Heart right ventricle (tissue), 16 donors: ENCODE measurements around the gene TPRA1. TPM values are rescaled to one million over a fixed set of nuclear protein-coding genes. Genes with fewer than 3 reads are reported as not detected.

Experiments
- ATAC-seq, 8 donors: fragments of 200-7000 bp; cut with Tn5 transposase; one replicate each; pipeline ENCODE4 v1.9.1; 2020; ENCODE audit warnings: mild to moderate bottlenecking in 8 of 8, moderate library complexity in 8 of 8, moderate number of reproducible peaks in 1 of 8
- DNase-seq, 2 donors: peaks; one replicate each; pipeline ENCODE4 v3.0.0-alpha.2; 2020
- H3K27ac ChIP-seq, 10 donors: fragments of 200-600 bp; sonication (generic) in 2 of 10; one replicate each; pipeline versions ENCODE4 v1.5.0 to v1.8.0; 2020 to 2022; ENCODE audit warnings: mild to moderate bottlenecking in 3 of 10
- H3K27me3 ChIP-seq, 7 donors: fragments of 200-600 bp; one replicate each; pipeline ENCODE4 v1.8.0; 2021 to 2022; ENCODE audit warnings: mild to moderate bottlenecking in 2 of 7
- H3K36me3 ChIP-seq, 9 donors: fragments of 200-600 bp; sonication (generic) in 1 of 9; one replicate each; pipeline versions ENCODE4 v1.5.0 to v1.8.0; 2020 to 2022; ENCODE audit warnings: mild to moderate bottlenecking in 2 of 9
- H3K4me1 ChIP-seq, 9 donors: fragments of 200-600 bp; sonication (generic) in 1 of 9; one replicate each; pipeline versions ENCODE4 v1.5.0 to v1.8.0; 2020 to 2022; ENCODE audit warnings: mild to moderate bottlenecking in 4 of 9
- H3K4me3 ChIP-seq, 10 donors: fragments of 200-600 bp; sonication (generic) in 2 of 10; one replicate each; pipeline versions ENCODE4 v1.5.0 to v1.8.0; 2020 to 2022; ENCODE audit warnings: mild to moderate bottlenecking in 7 of 10, moderate library complexity in 2 of 10
- H3K9me3 ChIP-seq, 11 donors: fragments of 200-600 bp in 10 of 11; sonication (generic) in 2 of 11; one replicate each; pipeline versions ENCODE4 v1.5.0 to v1.8.0; 2013 to 2022; ENCODE audit warnings: mild to moderate bottlenecking in 2 of 11, control low read depth in 1 of 11, moderate library complexity in 1 of 11
- WGBS, 2 donors: extraction: QIAGEN DNeasy Blood & Tissue Kit; methylation state at CpG; one replicate each; pipeline ENCODE4 v1.1.7; 2013; ENCODE audit warnings: inconsistent platforms in 1 of 2; 5-methylcytosine and 5-hydroxymethylcytosine counted together
- intact Hi-C, 10 donors: fragments of 100-400 bp; cut with DNase I; formaldehyde crosslinking; loops; one replicate each; pipeline versions ENCODE4 v1.11.1 to v1.14.2; 2022
- polyA plus RNA-seq, 2 donors: library from polyadenylated mRNA; stranded (reverse); fragments of 200-250 nt; gene quantifications; one replicate each; pipeline ENCODE4 v1.2.3, GENCODE V29; 2013
- total RNA-seq, 10 donors: library from RNA; stranded (reverse); fragmentation: NEBNext Ultra II Directional in 3 of 10; extraction: Animal tissue kit (Norgen Biotek cat#: 25700) in 3 of 10; gene quantifications; one replicate each; pipeline versions ENCODE4 v1.2.1 to v1.2.4, GENCODE V29; 2021 to 2023
- TF ChIP-seq, protein P1 (sequence below), 9 donors: fragments of 200-600 bp; sonication (generic) in 2 of 9; IDR thresholded peaks; one replicate each; pipeline versions ENCODE4 v1.5.0 to v1.8.0; 2021 to 2022; ENCODE audit warnings: antibody characterized with exemption in 9 of 9, mild to moderate bottlenecking in 5 of 9, moderate library complexity in 1 of 9
- donor health status: Arrhythmogenic right ventricular cardiomyopathy.
- donor health status: ischemic (EF 13 %, LVEDD 7.1; RV severe dilation, severe dysfunction).
- donor health status: healthy with polysubstance abuse.
- donor health status: DM: no; HTN: yes; CAD: no.
- donor health status: DM: no; HTN: no; CAD: no.
- donor health status: ischemic (EF 25% LVEDD 6.9; RV normal size, moderate dysfunction).
- donor health status: ischemic (EF 25% LVEDD 5.7; RV mildly dilated, moderate dysfunction).
- donor health status: healthy.
- donor health status: DM: yes; HTN: yes; CAD: no.
- donor health status: Ischemic cardiomyopathy.
- donor health status: ischemic (EF 35%, LVEDD 5.7; RV mildly dilated, moderate dysfunction).
- donor health status: nonischemic (EF 11% LVEDD 7.7; RV severe dilation, severe dysfunction).
- donor health status: DM: yes; HTN: yes; CAD: no.
- donor health status: PGD.
- donor health status: ischemic (EF 29% LVEDD 5.4; RV normal size, mild dysfunction).
- donor health status: nonischemic (EF 23%, LVEDD 6.1; RV moderate dilation, normal function).

The TPRA1 gene
- total and polyA plus RNA-seq, 12 donors = 11.0 to 26.0 (median 17.3) TPM

GRCh38 chr3:127569160-127569559 lies 21.4 kb downstream of the TPRA1 start:
- intact Hi-C loops = no loop called here
- Histone ChIP-seq H3K27me3 (peaks cover 0 to 4% (median 0%) of the 10 kb centered on the region in 7 donors), H3K4me3 (no peak overlapping the region), H3K27ac (no peak overlapping the region), H3K36me3 (peaks cover 0 to 41% (median 26%) of the 10 kb centered on the region in 9 donors), H3K9me3 (no peaks in the 10 kb centered on the region), H3K4me1 (peaks cover 0 to 4% (median 0%) of the 10 kb centered on the region in 9 donors)
- DNase-seq (no peak), ATAC-seq (no peak)
- TF ChIP-seq, protein P1, sequence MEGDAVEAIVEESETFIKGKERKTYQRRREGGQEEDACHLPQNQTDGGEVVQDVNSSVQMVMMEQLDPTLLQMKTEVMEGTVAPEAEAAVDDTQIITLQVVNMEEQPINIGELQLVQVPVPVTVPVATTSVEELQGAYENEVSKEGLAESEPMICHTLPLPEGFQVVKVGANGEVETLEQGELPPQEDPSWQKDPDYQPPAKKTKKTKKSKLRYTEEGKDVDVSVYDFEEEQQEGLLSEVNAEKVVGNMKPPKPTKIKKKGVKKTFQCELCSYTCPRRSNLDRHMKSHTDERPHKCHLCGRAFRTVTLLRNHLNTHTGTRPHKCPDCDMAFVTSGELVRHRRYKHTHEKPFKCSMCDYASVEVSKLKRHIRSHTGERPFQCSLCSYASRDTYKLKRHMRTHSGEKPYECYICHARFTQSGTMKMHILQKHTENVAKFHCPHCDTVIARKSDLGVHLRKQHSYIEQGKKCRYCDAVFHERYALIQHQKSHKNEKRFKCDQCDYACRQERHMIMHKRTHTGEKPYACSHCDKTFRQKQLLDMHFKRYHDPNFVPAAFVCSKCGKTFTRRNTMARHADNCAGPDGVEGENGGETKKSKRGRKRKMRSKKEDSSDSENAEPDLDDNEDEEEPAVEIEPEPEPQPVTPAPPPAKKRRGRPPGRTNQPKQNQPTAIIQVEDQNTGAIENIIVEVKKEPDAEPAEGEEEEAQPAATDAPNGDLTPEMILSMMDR (IDR thresholded peaks at IDR 0.05) = no peak
- 83 to 85% methylated on average over 1 of the region's 1 CpG for WGBS, 2 donors

GRCh38 chr3:127568586-127568985 lies 21.9 kb downstream of the TPRA1 start:
- Histone ChIP-seq H3K27me3 (peaks cover 0 to 6% (median 0%) of the 10 kb centered on the region in 7 donors), H3K4me1 (peaks cover 0 to 4% (median 0%) of the 10 kb centered on the region in 9 donors), H3K36me3 (peaks cover 0 to 35% (median 20%) of the 10 kb centered on the region in 9 donors), H3K27ac (no peak overlapping the region), H3K4me3 (no peak overlapping the region), H3K9me3 (no peaks in the 10 kb centered on the region)
- TF ChIP-seq, protein P1 (IDR thresholded peaks at IDR 0.05) = no peak
- intact Hi-C loops = no loop called here
- WGBS, 2 donors = 88 to 94% methylated on average over 9 of the region's 9 CpGs
- DNase-seq = no peak
- ATAC-seq = peak in 1 of 8 donors; percentile 24

- no peak overlapping the region for H3K4me3 ChIP-seq
- peaks cover 0 to 18% (median 10%) of the 10 kb centered on the region in 9 donors for H3K36me3 ChIP-seq
- no peak overlapping the region for H3K27ac ChIP-seq
- TF ChIP-seq, protein P1 (IDR thresholded peaks at IDR 0.05) = no peak
- WGBS, 2 donors = 79 to 82% methylated on average over 9 of the region's 9 CpGs
- intact Hi-C loops = no loop called here
- ATAC-seq = no peak
- H3K9me3 ChIP-seq = no peaks in the 10 kb centered on the region
- H3K4me1 ChIP-seq = no peaks in the 10 kb centered on the region
- no peak for DNase-seq
- H3K27me3 ChIP-seq = peaks cover 0 to 10% (median 0%) of the 10 kb centered on the region in 7 donors
These were observed 23.7 kb downstream of the TPRA1 start for GRCh38 chr3:127566833-127567232.

DNA sequence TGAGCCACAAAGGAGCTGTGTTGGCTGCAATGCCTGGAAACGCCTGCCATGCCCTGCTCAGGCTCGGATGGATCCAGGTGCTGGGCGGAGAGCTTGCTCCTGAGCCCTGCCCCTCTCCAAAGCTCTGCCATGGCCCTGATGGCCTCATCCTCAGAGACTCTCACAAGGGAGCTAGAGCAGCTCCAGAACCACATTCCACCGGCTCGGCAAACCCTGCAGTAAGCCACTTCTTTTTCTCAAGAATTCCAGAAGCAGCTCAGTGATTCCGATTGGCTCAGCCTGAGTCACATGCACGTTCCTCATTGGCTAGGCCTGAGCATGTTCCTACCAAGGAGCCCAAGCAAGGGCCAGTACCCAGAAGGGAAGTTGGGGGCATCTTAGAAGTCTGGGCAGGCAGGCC lies 24.8 kb downstream of the TPRA1 start:
- Histone ChIP-seq H3K27ac (no peak overlapping the region), H3K27me3 (peaks cover 0 to 14% (median 0%) of the 10 kb centered on the region in 7 donors), H3K9me3 (no peaks in the 10 kb centered on the region), H3K4me3 (no peak overlapping the region), H3K4me1 (no peaks in the 10 kb centered on the region), H3K36me3 (peaks cover 0 to 7% (median 4%) of the 10 kb centered on the region in 9 donors)
- ATAC-seq (no peak), DNase-seq (no peak)
- TF ChIP-seq, protein P1 (IDR thresholded peaks at IDR 0.05) = no peak
- 75 to 79% methylated on average over 7 of the region's 7 CpGs for WGBS, 2 donors
- intact Hi-C loops = no loop called here
